ENCODE measurements around the gene BCAS3. TPM values are rescaled to one million over a fixed set of nuclear protein-coding genes. Genes with fewer than 3 reads are reported as not detected.

BCAS3 gene
- total RNA-seq, 2 donors from 2014 or later, result 28.0 to 37.7 TPM

DNA sequence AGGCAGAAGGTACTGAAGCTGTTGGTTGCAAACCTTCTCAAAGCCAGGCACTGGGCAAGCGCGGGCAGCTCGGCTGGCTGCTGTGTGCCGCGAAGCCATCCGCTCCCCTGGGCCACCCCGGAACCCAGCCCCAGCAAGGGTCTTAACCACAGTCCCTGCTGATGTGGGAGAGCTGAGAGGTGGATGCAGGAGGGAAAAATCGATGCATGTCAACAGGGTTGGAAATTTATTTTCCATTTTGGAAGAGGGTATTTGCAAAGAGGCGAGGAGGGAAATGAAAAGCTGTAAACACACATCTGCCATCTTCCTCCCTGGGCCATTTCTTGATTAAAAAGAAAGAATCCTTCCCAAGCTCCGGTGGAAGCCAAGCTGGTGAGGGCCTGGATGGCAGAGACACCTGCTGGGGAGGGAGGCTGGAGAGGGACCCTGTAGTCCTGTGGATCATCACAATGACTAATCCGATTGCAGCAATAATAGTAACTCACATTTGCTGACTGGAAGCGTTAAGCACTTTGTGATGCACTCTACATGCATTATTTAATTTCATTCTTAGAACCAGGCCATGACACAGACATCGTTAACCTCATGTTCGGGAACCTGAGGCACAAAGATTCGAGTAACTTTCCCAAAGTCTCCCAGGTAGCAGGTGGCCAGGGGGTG lies 708.1 kb downstream of the BCAS3 start:
- no peaks in the 10 kb centered on the region for H3K4me1 ChIP-seq (ENCODE audit: control insufficient read depth, insufficient read depth, low read length)
- no peak overlapping the region for H3K4me3 Mint-ChIP-seq

DNA sequence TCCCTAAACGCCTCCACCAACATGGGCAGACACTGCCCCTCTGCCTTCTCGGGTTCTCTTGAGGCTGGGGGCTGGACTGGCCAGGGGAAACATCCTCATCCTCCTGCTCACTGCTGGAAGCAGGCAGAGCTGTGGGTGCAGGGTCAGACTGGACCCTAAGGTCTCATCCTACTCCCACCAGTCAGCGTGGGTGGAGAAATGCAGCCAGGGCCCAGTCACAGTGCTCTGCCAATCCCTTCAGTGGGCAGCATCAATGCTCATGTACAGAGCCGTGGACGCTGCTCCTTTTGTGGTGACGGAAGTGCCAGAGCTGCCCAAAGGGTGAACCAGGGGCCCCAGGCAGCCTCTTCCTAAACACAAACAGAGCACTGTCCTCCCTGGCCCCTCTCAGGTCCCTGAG lies 708.6 kb downstream of the BCAS3 start:
- Histone ChIP-seq H3K36me3 (ENCODE audit: control insufficient read depth, insufficient read depth, low read length) (no peaks in the 10 kb centered on the region), H3K9ac (ENCODE audit: extremely low read depth, low read length, poor library complexity, severe bottlenecking) (no peak overlapping the region), H3K4me3 (ENCODE audit: low read length) (no peak overlapping the region), H3K9me3 (ENCODE audit: control insufficient read depth, low read length) (no peaks in the 10 kb centered on the region), H3K27ac (ENCODE audit: low read depth, low read length) (no peak overlapping the region), H3K4me1 (ENCODE audit: control insufficient read depth, insufficient read depth, low read length) (no peaks in the 10 kb centered on the region), H3K27me3 (ENCODE audit: control insufficient read depth, insufficient read depth, low read length, poor library complexity, severe bottlenecking) (peaks cover 25% of the 10 kb centered on the region)
- TF ChIP-seq, protein P1, sequence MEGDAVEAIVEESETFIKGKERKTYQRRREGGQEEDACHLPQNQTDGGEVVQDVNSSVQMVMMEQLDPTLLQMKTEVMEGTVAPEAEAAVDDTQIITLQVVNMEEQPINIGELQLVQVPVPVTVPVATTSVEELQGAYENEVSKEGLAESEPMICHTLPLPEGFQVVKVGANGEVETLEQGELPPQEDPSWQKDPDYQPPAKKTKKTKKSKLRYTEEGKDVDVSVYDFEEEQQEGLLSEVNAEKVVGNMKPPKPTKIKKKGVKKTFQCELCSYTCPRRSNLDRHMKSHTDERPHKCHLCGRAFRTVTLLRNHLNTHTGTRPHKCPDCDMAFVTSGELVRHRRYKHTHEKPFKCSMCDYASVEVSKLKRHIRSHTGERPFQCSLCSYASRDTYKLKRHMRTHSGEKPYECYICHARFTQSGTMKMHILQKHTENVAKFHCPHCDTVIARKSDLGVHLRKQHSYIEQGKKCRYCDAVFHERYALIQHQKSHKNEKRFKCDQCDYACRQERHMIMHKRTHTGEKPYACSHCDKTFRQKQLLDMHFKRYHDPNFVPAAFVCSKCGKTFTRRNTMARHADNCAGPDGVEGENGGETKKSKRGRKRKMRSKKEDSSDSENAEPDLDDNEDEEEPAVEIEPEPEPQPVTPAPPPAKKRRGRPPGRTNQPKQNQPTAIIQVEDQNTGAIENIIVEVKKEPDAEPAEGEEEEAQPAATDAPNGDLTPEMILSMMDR (conservative IDR thresholded peaks at IDR 0.05), result no peak
- Mint-ChIP-seq H3K27ac (no peak overlapping the region), H3K36me3 (ENCODE audit: low read depth) (peaks cover 3% of the 10 kb centered on the region), H3K4me3 (no peak overlapping the region), H3K9me3 (no peaks in the 10 kb centered on the region), H3K27me3 (ENCODE audit: insufficient read depth) (peaks cover 31% of the 10 kb centered on the region), H3K4me1 (peaks cover 2% of the 10 kb centered on the region)
- WGBS, 2 experiments (ENCODE audit: insufficient coverage in 1 of 2, insufficient read length in 1 of 2), result 75 to 94% methylated on average over 1 to 6 of the region's 6 CpGs
- no peak for DNase-seq

More for the DNA sequence above, 708.1 kb downstream of the BCAS3 start:
- TF ChIP-seq, protein P1 (conservative IDR thresholded peaks at IDR 0.05), result no peak
- Mint-ChIP-seq H3K36me3 (ENCODE audit: low read depth) (peaks cover 3% of the 10 kb centered on the region), H3K27ac (no peak overlapping the region), H3K27me3 (ENCODE audit: insufficient read depth) (peaks cover 26% of the 10 kb centered on the region), H3K4me1 (peaks cover 2% of the 10 kb centered on the region), H3K9me3 (no peaks in the 10 kb centered on the region)
- whole genome bisulfite sequencing, 2 experiments (ENCODE audit: insufficient coverage in 1 of 2, insufficient read length in 1 of 2), result 91 to 93% methylated on average over 6 to 15 of the region's 15 CpGs
- Histone ChIP-seq H3K4me3 (ENCODE audit: low read length) (no peak overlapping the region), H3K36me3 (ENCODE audit: control insufficient read depth, insufficient read depth, low read length) (no peaks in the 10 kb centered on the region), H3K27me3 (ENCODE audit: control insufficient read depth, insufficient read depth, low read length, poor library complexity, severe bottlenecking) (peaks cover 20% of the 10 kb centered on the region), H3K9me3 (ENCODE audit: control insufficient read depth, low read length) (no peaks in the 10 kb centered on the region), H3K27ac (ENCODE audit: low read depth, low read length) (no peak overlapping the region), H3K9ac (ENCODE audit: extremely low read depth, low read length, poor library complexity, severe bottlenecking) (no peak overlapping the region)
- DNase-seq, result no peak

DNA sequence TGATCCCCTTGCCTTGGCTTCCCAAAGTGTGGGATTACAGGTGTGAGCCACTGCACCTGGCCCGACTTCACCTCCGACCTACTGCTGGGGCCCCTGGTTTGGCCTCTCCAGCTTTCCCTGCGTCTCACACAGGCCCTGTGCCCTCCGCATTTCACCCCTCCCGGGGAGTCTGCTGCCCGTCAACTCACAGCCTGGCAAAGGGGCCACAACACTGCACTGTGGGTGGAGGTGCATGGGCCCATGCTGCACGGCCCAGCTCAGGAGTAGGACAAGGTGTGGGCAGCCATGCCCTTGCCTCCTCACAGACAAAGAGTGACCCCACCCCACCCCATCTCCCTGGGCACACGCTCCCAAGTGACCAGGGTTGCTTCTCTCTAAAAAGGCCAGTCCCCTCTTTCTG lies 709.4 kb downstream of the BCAS3 start:
- no peaks in the 10 kb centered on the region for H3K36me3 ChIP-seq (ENCODE audit: control insufficient read depth, insufficient read depth, low read length)
- Mint-ChIP-seq H3K27me3 (ENCODE audit: insufficient read depth) (peaks cover 39% of the 10 kb centered on the region), H3K9me3 (no peaks in the 10 kb centered on the region), H3K27ac (no peak overlapping the region), H3K4me3 (no peak overlapping the region), H3K36me3 (ENCODE audit: low read depth) (peaks cover 1% of the 10 kb centered on the region), H3K4me1 (peaks cover 2% of the 10 kb centered on the region)
- DNase-seq, result no peak
- no peak overlapping the region for H3K27ac ChIP-seq (ENCODE audit: low read depth, low read length)
- no peak overlapping the region for H3K4me3 ChIP-seq (ENCODE audit: low read length)
- TF ChIP-seq, protein P1 (conservative IDR thresholded peaks at IDR 0.05), result no peak
- WGBS, 2 experiments (ENCODE audit: insufficient coverage in 1 of 2, insufficient read length in 1 of 2), result 89% methylated on average over 8 of the region's 8 CpGs; no CpG with 5 or more reads in 1 of the 2 experiments
- H3K9me3 ChIP-seq (ENCODE audit: control insufficient read depth, low read length), result no peaks in the 10 kb centered on the region
- H3K27me3 ChIP-seq (ENCODE audit: control insufficient read depth, insufficient read depth, low read length, poor library complexity, severe bottlenecking), result peaks cover 33% of the 10 kb centered on the region
- no peaks in the 10 kb centered on the region for H3K4me1 ChIP-seq (ENCODE audit: control insufficient read depth, insufficient read depth, low read length)
- no peak overlapping the region for H3K9ac ChIP-seq (ENCODE audit: extremely low read depth, low read length, poor library complexity, severe bottlenecking)
